ENCODE results near the gene MAP1LC3B. TPM values are rescaled to one million over a fixed set of nuclear protein-coding genes. Genes with fewer than 3 reads are reported as not detected.

The MAP1LC3B gene
- total RNA-seq, 1 donor from 2014 or later: 37.9 TPM

DNA sequence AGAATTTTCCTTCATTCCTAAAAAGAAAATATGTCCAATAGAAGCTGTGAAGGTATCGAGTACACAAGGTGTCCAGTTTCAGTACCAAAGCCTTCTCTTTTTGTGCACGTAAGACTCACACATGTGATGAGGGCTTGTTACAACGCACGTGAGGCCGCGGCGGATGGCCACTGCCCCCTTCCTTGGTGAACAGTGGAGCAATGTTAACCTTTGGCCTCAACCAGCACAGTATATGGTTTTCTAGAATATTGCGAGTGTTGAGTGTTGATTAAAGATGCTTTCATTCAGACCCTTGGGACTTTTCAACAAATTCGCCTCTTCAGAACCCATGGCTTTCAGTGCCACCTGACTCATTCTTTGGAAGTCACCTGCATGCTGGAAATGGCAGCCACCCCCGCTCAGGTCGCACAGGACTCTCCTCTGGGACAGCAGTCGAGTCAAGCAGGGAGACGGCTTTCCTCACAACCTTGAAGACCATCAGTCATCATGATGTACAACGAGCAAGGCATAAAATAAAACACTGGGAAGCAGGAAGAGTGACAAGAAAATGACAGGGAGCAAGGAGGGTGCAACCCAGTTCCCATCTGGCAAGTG is 14.5 kb downstream of the MAP1LC3B start:
- H3K27me3 Mint-ChIP-seq (ENCODE audit: low read depth): no peaks in the 10 kb centered on the region
- no peaks in the 10 kb centered on the region for H3K9me3 Mint-ChIP-seq
- H3K36me3 Mint-ChIP-seq (ENCODE audit: low read depth): peaks cover 18% of the 10 kb centered on the region
- no peaks in the 10 kb centered on the region for H3K4me1 Mint-ChIP-seq
- DNase-seq (ENCODE audit: low read depth, low spot score): no peak
- TF ChIP-seq, protein P1, sequence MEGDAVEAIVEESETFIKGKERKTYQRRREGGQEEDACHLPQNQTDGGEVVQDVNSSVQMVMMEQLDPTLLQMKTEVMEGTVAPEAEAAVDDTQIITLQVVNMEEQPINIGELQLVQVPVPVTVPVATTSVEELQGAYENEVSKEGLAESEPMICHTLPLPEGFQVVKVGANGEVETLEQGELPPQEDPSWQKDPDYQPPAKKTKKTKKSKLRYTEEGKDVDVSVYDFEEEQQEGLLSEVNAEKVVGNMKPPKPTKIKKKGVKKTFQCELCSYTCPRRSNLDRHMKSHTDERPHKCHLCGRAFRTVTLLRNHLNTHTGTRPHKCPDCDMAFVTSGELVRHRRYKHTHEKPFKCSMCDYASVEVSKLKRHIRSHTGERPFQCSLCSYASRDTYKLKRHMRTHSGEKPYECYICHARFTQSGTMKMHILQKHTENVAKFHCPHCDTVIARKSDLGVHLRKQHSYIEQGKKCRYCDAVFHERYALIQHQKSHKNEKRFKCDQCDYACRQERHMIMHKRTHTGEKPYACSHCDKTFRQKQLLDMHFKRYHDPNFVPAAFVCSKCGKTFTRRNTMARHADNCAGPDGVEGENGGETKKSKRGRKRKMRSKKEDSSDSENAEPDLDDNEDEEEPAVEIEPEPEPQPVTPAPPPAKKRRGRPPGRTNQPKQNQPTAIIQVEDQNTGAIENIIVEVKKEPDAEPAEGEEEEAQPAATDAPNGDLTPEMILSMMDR (conservative IDR thresholded peaks at IDR 0.05): no peak
- no peak overlapping the region for H3K4me3 Mint-ChIP-seq
- H3K27ac Mint-ChIP-seq (ENCODE audit: unreplicated experiment): peak overlapping the region; percentile 14

DNA sequence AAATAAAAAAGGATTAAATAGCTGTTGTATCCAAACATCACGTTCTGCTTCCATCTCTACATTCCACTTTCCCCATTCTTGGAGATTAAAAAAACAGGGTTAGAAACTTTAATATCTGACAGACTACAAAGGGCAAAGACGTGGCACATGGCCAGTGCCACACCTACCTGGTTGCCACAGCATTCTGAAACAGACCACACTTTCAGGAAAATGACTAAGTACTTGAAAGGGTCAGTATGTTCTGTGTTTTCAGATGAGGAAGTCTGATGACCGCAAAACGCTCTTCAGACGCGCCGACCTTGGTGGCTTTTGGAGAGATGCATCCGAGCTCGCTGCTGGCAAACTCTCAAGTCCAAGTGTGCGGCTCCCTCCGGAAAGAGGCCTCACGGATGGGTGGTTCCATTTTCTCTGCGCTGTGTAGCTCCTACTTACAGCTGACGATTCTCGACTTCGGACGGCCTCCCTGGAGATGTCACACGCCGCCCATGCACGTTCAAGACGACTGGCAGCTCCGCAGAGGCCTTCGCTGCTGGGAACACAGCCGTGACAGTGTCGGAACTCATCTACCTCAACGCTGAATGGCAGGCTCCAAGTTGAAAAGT is 15.5 kb downstream of the MAP1LC3B start:
- no peak for DNase-seq (ENCODE audit: low read depth, low spot score)
- Mint-ChIP-seq H3K36me3 (ENCODE audit: low read depth) (peaks cover 17% of the 10 kb centered on the region), H3K4me3 (no peak overlapping the region), H3K9me3 (no peaks in the 10 kb centered on the region), H3K27me3 (ENCODE audit: low read depth) (no peaks in the 10 kb centered on the region), H3K4me1 (no peaks in the 10 kb centered on the region), H3K27ac (ENCODE audit: unreplicated experiment) (no peak overlapping the region)
- TF ChIP-seq, protein P1 (conservative IDR thresholded peaks at IDR 0.05): no peak

DNA sequence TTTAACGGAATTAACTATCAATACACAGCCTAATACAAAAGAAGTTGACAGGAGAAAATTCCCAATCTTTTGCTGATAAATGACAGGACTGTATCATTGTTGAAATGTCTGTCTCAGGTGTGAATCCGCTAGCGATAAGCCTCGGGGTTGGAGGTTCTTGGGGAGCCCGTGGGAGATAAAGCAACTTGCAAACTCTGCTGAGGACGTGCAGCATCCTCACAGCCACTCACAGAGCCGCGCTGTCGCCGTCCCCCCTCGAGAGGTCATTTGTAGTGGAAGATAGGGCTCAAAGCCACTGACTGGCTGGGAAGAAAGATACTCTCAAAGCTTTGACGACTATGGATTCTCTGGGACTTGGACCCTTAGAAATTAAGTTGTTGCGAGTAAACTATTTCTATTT is 17.0 kb downstream of the MAP1LC3B start:
- peaks cover 14% of the 10 kb centered on the region for H3K36me3 Mint-ChIP-seq (ENCODE audit: low read depth)
- TF ChIP-seq, protein P1 (conservative IDR thresholded peaks at IDR 0.05): no peak

DNA sequence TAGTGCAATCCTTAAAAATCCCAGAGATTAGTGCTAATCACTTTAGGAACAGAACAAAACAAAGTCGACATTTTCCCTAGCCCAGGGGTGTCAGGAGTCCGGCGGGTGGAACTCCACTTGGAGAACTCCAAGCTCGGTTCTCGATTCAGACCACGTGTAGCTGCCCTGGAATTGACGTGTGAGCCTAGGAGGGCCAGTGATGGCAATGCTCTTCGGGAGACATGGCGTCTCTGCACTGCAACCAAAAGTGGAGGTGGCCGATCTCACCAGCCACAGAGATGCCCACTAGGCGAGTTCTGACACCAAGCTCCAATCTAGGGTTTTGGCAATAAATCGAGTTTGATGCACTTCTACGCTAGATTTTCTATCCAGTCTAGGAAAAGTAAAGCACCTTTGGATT is 17.6 kb downstream of the MAP1LC3B start:
- Mint-ChIP-seq H3K27me3 (ENCODE audit: low read depth) (no peaks in the 10 kb centered on the region), H3K4me1 (no peaks in the 10 kb centered on the region), H3K36me3 (ENCODE audit: low read depth) (peaks cover 14% of the 10 kb centered on the region), H3K27ac (ENCODE audit: unreplicated experiment) (peak overlapping the region; percentile 27), H3K9me3 (no peaks in the 10 kb centered on the region), H3K4me3 (no peak overlapping the region)
- TF ChIP-seq, protein P1 (conservative IDR thresholded peaks at IDR 0.05): no peak
- DNase-seq (ENCODE audit: low read depth, low spot score): no peak

More for the DNA sequence above, 17.0 kb downstream of the MAP1LC3B start:
- Mint-ChIP-seq H3K4me1 (no peaks in the 10 kb centered on the region), H3K9me3 (no peaks in the 10 kb centered on the region), H3K27me3 (ENCODE audit: low read depth) (no peaks in the 10 kb centered on the region), H3K4me3 (no peak overlapping the region), H3K27ac (ENCODE audit: unreplicated experiment) (peak overlapping the region; percentile 36)
- no peak for DNase-seq (ENCODE audit: low read depth, low spot score)

DNA sequence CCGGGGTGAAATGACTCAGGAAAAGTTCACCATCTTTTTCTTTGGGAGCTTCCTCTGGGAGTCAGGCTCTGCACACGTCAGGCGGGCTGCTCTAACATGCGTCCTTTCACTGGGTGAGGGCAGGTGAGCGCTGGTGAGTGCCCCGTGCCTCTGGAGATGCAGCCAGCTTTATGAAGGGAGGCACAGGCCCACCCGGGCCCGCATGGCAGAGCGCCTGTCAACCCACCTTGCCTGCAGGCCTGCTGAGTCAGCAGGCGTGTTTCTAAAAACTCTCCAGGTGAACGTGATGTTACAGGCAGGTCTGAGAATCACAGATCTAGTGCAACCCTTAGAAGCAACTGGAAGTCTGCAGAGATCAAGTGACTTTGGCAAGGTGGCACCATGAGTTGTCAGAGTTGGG is 18.4 kb downstream of the MAP1LC3B start:
- TF ChIP-seq, protein P1 (conservative IDR thresholded peaks at IDR 0.05): no peak
- Mint-ChIP-seq H3K27me3 (ENCODE audit: low read depth) (no peaks in the 10 kb centered on the region), H3K4me1 (no peaks in the 10 kb centered on the region), H3K27ac (ENCODE audit: unreplicated experiment) (no peak overlapping the region), H3K4me3 (no peak overlapping the region), H3K9me3 (no peaks in the 10 kb centered on the region), H3K36me3 (ENCODE audit: low read depth) (peaks cover 10% of the 10 kb centered on the region)
- no peak for DNase-seq (ENCODE audit: low read depth, low spot score)

Measured in neural crest cell (in vitro differentiated cells).